Tibial artery (tissue), 4 donors: ENCODE data around the gene CUZD1.

Source experiments
- DNase-seq, 2 donors: peaks; one replicate each; pipeline ENCODE4 v3.0.0-alpha.2; 2019
- H3K27ac ChIP-seq, 2 donors: fragments of 200-600 bp; sonication (generic) in 1 of 2; 1 replicate in 1 of 2; 2 replicates in 1 of 2; pipeline ENCODE4 v1.5.1; 2018 to 2019; ENCODE audit warnings: mild to moderate bottlenecking in 1 of 2
- H3K27me3 ChIP-seq, 2 donors: fragments of 200-600 bp; sonication (generic) in 1 of 2; one replicate each; pipeline versions ENCODE4 v1.5.1 to v1.6.0; 2016 to 2019
- H3K36me3 ChIP-seq, 3 donors: fragments of 200-600 bp; sonication (generic) in 2 of 3; one replicate each; pipeline ENCODE4 v1.5.1; 2016 to 2019; ENCODE audit warnings: mild to moderate bottlenecking in 2 of 3
- H3K4me1 ChIP-seq, 4 donors: fragments of 200-600 bp; sonication (generic) in 2 of 4; 1 replicate in 3 of 4; 2 replicates in 1 of 4; pipeline ENCODE4 v1.5.1; 2016 to 2019
- H3K4me3 ChIP-seq, 2 donors: fragments of 200-600 bp; sonication (generic) in 1 of 2; 1 replicate in 1 of 2; 2 replicates in 1 of 2; pipeline ENCODE4 v1.5.1; 2018 to 2019; ENCODE audit warnings: mild to moderate bottlenecking in 2 of 2
- H3K9me3 ChIP-seq, 3 donors: fragments of 200-600 bp; sonication (generic) in 1 of 3; one replicate each; pipeline ENCODE4 v1.5.1; 2016 to 2019
- intact Hi-C: fragments of 100-400 bp; cut with DNase I; formaldehyde crosslinking; loops from one replicate; pipeline ENCODE4 v1.15.0; 2023; ENCODE audit warnings: low total_unique reads
- TF ChIP-seq, protein P1 (sequence below), 2 experiments: fragments of 200-600 bp in 1 of 2; fragments of 450-650 bp in 1 of 2; IDR thresholded peaks; one replicate each; pipeline ENCODE4 v1.5.1; 2017 to 2019; ENCODE audit warnings: antibody characterized with exemption in 2 of 2, mild to moderate bottlenecking in 1 of 2, moderate library complexity in 1 of 2

Gene CUZD1

GRCh38 chr10:122830273-122830964 lies 15.2 kb downstream of the CUZD1 start:
- H3K4me3 ChIP-seq: no peak overlapping the region
- H3K36me3 ChIP-seq: peaks cover 0 to 10% (median 5%) of the 10 kb centered on the region in 3 donors
- H3K27ac ChIP-seq: no peak overlapping the region
- H3K9me3 ChIP-seq: no peaks in the 10 kb centered on the region
- H3K27me3 ChIP-seq: no peaks in the 10 kb centered on the region
- no peaks in the 10 kb centered on the region for H3K4me1 ChIP-seq
- no peak for DNase-seq
- TF ChIP-seq, protein P1, sequence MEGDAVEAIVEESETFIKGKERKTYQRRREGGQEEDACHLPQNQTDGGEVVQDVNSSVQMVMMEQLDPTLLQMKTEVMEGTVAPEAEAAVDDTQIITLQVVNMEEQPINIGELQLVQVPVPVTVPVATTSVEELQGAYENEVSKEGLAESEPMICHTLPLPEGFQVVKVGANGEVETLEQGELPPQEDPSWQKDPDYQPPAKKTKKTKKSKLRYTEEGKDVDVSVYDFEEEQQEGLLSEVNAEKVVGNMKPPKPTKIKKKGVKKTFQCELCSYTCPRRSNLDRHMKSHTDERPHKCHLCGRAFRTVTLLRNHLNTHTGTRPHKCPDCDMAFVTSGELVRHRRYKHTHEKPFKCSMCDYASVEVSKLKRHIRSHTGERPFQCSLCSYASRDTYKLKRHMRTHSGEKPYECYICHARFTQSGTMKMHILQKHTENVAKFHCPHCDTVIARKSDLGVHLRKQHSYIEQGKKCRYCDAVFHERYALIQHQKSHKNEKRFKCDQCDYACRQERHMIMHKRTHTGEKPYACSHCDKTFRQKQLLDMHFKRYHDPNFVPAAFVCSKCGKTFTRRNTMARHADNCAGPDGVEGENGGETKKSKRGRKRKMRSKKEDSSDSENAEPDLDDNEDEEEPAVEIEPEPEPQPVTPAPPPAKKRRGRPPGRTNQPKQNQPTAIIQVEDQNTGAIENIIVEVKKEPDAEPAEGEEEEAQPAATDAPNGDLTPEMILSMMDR (IDR thresholded peaks at IDR 0.05): no peak
- intact Hi-C loops: no loop called here

GRCh38 chr10:122829454-122829853 lies 16.2 kb downstream of the CUZD1 start:
- H3K36me3 ChIP-seq: peaks cover 0 to 10% (median 5%) of the 10 kb centered on the region in 3 donors
- H3K4me3 ChIP-seq: no peak overlapping the region
- no peak for DNase-seq
- no peaks in the 10 kb centered on the region for H3K27me3 ChIP-seq
- H3K27ac ChIP-seq: no peak overlapping the region
- intact Hi-C loops: no loop called here
- TF ChIP-seq, protein P1 (IDR thresholded peaks at IDR 0.05): no peak
- no peaks in the 10 kb centered on the region for H3K4me1 ChIP-seq
- H3K9me3 ChIP-seq: no peaks in the 10 kb centered on the region

DNA sequence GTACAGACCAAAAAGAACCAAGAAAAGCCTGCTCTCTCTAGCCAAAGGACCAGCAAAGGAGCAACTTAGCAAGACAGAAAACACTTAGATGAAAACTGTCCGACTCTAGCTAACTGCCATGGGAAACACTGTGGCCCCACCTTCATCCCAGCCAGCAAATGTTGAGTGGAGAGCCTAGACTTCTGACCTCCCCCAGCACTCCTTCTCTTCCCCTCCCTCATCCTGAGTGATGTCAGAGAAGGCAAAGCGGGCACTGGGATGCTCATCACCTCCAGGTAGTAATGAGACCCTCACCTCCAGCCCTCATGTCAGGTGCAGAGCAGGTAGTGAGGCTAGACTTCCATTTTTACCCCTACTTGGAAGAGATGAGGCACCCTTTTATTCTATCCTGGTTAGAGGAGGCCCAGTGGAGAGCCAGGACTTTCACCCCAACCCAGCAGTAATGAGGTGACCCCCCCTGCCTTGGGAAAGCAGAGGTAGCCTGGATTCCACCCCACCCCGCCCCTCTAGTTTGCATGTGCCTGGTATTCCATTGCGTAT lies 16.9 kb downstream of the CUZD1 start:
- TF ChIP-seq, protein P1 (IDR thresholded peaks at IDR 0.05): no peak
- no peak for DNase-seq
- no peaks in the 10 kb centered on the region for H3K27me3 ChIP-seq
- peaks cover 0 to 5% (median 4%) of the 10 kb centered on the region in 3 donors for H3K36me3 ChIP-seq
- H3K27ac ChIP-seq: no peak overlapping the region
- H3K4me1 ChIP-seq: no peaks in the 10 kb centered on the region
- H3K4me3 ChIP-seq: no peak overlapping the region
- H3K9me3 ChIP-seq: no peaks in the 10 kb centered on the region
- intact Hi-C loops: no loop called here

DNA sequence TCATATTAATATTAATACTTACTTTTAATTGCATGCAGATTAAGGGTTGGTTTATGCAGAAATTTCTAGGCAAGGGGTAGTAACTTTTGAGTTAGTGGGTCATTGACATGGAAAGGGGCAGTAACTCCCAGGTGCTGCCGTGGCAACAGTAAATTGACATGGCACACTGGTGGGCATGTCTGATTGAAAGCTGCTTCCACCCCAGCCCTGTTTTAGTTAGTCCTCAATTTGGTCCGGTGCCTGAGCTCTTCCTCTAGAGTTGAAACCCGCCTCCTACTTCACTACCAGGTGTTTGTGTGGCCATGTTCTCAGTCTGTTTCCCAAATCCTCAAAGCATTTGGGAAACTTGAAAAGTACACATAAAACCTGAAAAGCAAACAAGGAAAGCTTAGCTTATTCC lies 18.4 kb downstream of the CUZD1 start:
- no peaks in the 10 kb centered on the region for H3K27me3 ChIP-seq
- intact Hi-C loops: no loop called here
- H3K36me3 ChIP-seq: peaks cover 0 to 5% (median 0%) of the 10 kb centered on the region in 3 donors
- H3K4me1 ChIP-seq: no peaks in the 10 kb centered on the region
- no peak overlapping the region for H3K4me3 ChIP-seq
- DNase-seq: no peak
- H3K27ac ChIP-seq: no peak overlapping the region
- TF ChIP-seq, protein P1 (IDR thresholded peaks at IDR 0.05): no peak
- no peaks in the 10 kb centered on the region for H3K9me3 ChIP-seq

DNA sequence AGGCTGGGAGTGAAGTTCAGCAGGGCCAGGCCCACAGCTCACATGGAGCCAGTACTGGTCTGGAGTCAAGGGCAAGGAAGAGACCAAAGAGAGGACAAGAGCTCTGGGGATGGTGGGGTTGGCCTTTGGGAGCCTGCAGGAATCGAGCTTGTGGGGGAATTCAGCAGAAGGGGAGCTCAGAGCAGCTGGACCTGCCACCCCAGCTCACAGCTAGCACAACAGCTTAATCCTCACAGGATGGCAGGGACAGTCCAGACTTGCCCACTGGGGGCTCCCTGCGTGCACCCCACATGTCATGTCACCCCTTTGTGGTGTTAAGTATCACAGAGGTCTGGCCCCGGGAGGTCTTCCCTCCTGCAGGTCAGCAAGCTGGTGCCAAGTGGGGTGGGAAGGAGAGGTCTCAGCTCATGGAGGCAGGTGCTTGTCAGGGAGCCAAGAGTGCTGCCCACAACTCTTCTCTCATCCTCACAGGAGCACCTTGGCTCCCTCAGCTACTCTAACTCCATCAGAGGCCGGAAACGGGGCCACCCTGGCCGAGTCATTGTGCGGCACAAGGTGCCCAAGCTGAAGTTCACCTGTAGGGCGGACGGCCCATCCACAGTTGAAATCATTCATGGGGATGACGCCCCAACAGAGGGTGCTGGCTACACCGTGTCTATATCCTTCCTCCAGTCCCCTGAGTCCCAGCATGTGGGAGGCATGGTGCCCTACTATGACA lies 22.5 kb downstream of the CUZD1 start:
- no peak overlapping the region for H3K4me3 ChIP-seq
- peaks cover 0 to 11% of the 10 kb centered on the region in 2 donors for H3K27me3 ChIP-seq
- H3K9me3 ChIP-seq: no peaks in the 10 kb centered on the region
- DNase-seq: no peak
- no peak overlapping the region for H3K27ac ChIP-seq
- H3K36me3 ChIP-seq: no peaks in the 10 kb centered on the region
- intact Hi-C loops: no loop called here
- H3K4me1 ChIP-seq: no peaks in the 10 kb centered on the region
- TF ChIP-seq, protein P1 (IDR thresholded peaks at IDR 0.05): no peak
